ENCODE results near the gene GPATCH2.
"Not testable (repeated sequence)": the region's sequence is repeated elsewhere in the genome, so short reads cannot be mapped to it uniquely, and the experiment has no call there.

Gene GPATCH2

DNA sequence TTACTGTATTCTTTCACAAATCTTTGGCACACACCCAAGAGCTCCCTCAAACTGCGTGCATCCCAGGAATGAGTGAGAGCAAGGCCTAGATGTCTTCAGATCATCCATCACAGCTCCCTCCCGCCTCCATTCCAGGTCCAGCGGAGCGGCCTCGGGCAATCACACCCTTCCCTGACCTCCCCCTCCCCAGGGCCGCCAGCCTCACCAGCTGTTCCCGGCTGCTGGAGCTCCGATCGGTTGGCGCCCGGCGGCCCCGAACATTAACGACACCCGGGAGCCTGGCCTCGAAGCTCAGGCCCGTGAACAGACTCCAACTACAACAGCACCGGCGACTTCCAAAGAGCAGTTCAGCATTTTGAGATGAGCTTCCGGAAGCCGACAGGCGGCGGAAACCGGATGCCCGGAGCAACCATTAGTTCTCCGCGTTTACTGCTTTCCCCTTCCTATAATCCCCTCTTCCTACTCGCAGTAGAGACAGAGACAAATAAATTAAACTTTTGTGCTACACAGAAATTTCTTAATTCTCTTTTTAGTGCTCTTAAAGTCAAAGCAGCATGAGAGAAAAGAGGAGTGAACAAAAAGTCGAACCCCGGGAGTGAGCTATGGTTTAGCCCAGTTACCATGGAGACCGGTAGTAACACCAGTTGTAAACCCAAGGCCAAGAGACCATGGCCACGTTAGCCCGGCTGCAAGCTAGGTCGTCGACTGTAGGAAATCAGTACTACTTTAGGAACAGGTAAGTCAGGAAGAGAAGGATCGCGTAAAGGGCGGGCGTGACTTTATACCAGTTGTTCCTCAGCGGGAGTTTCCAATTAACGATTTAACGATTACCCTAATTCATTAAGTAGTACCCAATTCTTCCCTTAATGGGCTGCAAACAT is at the start of gene GPATCH2, which contains the start of gene SPATA17:
GPATCH2 (minus strand) TSS at position 380 of the 881 bp plus-strand sequence; CDS start at position 261, 119 bp downstream.
SPATA17 (plus strand) TSS at position 634 of the 881 bp plus-strand sequence; CDS start at position 669, 35 bp downstream.
- peak; percentile 36 to 56 for DNase-seq (ENCODE audit: low read depth in 2 of 2)

DNA sequence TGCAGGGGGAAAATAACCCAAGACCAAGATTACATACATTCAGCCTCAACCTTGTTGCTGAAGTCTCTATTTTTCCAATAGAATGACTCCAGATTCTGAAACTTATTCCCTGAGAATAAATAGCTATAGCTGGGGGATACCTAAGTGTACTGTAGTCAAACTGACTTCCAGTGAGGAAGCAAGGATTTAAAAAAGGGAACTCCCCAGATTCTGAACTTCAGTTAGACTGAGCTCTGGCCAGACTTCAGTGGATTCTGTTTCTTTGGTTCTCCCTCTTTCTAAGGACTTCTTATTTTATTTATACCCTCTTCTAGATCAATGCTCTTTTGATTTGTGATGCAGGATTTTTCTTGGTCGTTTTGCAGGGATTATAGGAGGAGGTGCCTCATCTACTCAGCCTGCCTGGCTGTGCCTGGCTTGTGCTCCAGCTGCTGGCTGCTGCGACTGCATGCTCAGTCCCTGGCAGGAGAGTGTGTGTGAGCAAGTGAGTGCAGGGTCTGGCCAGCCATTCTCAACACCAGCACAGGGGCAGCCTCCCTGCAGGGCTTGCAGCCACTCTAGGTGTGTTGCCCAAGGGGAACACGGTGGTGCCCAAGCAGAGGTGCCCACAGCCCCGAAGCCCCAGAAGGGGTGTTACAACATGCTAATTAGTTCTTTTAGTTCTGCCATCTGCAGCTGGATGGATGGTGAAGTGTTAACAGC is 43.3 kb upstream of the GPATCH2 start:
- no peak for DNase-seq (ENCODE audit: low read depth in 2 of 2)

DNA sequence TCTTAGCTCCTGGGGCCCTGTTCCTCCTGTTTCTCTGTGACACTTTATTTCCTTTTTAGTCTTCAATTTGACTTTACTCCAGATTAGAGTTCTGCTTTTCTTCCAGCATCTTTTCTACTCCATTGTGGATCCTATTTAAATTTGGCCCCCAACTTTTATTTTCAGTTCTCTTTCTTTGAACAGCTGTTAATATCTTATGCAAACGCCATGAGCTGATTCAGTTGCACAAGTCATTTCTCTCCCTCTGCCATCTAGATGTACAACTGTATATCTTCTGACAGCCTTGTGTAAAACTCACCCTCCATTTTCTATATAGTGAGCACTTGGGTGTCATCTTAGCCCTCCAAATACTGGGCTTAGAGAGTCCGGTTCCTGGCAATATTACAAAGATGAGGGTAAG is 42.5 kb upstream of the GPATCH2 start:
- DNase-seq (ENCODE audit: low read depth in 2 of 2): no peak

DNA sequence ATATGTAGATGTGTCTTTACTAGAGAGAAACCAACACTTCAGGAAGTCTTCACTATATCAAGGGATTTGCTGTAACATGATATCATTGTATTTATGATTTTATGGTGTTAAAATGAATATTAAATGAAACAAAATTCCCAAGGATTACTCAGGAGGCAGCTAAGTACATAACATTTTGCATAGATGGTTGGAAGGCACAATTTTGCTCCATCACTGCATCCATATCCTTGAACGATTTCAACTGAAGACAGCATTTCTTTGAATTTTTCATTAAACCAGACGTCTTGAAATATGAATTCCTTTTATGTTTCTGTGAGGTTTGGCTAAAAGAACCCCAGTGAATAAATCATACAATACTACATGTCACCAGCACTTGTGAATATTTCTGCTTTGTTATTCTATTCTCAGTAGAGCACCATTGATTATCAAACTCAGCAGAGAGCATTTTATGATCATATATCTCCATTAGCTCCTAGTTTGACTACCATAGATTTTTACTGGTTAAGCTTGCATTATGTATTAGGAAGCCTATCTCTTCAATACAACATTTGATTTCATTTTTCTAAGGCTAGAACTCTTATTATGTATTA is 37.6 kb upstream of the GPATCH2 start:
- no peak for DNase-seq (ENCODE audit: low read depth in 2 of 2)

DNA sequence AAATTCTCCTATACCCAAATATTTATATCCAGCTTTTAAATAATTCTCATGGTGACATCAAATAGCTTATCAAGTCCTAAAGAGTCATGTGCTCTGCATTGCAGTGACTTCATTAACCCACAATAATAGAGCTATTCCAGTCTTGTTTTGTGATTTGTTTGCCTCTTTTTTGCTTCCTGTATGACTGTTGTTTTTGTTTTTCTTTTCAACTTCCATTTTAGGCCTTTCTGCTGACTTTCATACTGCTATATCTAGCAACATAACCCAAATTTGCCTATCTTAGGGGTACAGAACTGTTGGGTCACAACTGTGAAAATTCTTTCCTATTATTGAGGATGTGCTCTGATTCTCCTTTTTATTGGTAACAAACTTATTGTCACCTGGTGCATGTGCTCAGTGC is 30.5 kb upstream of the GPATCH2 start:
- DNase-seq (ENCODE audit: low read depth in 2 of 2): no peak

DNA sequence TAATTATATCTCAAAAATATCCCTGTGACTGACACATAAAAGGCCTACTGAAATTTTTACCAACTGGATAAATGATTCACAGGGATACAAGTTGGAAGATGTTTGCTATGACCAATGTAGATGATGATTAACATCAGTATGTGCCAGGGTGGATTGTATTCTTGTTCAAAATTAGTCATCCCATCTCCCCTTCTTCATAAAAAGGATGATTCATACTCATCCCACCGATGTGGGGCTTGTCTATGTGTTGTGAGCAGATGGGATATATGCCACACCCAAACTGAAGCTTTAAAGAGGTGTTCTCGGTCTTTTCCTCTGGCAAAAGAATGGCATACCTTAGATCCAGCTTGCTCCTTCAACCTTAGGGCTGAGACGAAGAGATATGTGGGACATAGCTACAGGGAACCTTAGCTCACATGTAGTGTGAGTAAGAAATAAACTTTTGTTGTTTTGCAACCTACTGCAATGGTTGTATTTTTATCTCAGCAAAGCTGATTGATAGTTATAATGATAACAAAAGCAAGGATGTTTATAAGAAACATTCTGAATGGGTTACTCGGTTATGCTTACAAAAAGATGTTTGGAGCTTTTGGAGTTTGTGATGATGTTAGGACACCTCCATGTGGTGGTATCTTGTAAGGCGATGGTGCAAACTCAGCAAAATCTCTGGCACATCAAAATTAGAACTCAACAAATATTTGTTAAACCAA is 29.6 kb upstream of the GPATCH2 start:
- no peak for DNase-seq (ENCODE audit: low read depth in 2 of 2)

DNA sequence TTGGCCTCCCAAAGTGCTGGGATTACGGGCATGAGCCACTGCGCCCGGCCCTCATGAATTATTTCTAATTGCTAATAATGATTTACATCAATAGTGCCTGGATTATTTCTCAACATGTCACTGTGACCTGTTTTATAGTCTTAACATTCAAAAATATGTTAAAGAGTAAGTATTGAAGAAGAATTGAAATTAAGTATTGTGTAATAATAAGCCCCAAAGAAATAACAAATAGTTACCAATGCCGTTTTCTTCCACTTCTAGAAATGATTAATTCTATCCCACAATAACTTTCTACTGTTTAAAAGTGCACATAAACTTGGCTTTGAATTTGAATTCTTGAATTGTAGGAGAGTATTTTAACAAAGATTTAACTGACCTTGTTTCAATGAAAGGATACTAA is 19.8 kb upstream of the GPATCH2 start:
- no peak for DNase-seq (ENCODE audit: low read depth in 2 of 2)

DNA sequence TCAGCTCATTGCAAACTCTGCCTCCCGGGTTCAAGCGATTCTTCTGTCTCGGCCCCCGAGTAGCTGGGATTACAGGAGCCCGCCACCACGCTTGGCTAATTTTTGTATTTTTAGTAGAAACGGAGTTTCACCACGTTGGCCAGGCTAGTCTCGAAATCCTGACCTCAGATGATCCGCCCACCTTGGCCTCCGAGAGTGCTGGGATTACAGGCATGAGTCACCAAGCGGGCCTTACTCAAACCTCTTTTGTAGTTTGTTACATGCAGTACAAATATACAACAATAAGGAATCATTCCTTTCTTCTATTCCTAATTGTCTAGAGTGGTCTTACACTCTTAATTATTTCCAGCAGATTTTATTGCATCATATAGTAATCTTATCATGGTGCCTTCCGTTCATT is 16.9 kb upstream of the GPATCH2 start:
- DNase-seq (ENCODE audit: low read depth in 2 of 2): no peak

DNA sequence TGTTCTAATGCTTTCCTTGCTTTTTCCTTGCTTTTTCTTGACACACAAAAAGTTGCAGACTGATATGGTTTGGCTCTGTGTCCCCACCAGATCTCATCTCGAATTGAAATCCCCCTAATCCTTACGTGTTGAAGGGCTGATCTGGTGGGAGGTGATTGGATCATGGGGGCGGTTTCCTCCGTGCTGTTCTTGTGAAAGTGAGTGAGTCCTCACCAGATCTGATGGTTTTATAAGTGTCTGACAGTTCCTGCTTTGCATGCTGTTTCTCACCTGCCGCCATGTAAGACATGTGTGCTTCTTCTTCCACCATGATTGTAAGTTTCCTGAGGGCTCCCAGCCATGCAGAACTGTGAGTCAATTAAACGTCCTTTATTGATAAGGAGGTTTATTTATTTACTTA is 11.6 kb upstream of the GPATCH2 start:
- DNase-seq (ENCODE audit: low read depth in 2 of 2): no peak

DNA sequence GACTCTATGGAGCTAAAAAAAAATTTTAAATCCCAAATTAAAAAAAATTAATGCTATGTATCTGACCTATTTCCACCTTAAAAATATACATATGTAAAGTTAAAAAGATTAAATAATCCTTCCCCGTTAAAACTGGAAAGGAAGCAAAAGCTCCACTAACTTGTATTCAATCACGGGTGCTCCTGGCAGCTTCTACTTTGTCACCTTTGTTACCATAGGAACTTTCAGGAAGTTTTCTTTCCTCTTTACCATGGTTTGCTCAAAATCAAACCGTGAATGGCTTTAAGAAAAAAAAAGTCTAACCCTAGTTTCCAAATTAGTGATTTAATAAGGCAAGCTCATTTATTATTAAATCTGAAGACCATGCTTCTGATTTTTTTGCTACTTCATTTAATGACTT is 3.5 kb downstream of the GPATCH2 start:
- DNase-seq (ENCODE audit: low read depth in 2 of 2): no peak

DNA sequence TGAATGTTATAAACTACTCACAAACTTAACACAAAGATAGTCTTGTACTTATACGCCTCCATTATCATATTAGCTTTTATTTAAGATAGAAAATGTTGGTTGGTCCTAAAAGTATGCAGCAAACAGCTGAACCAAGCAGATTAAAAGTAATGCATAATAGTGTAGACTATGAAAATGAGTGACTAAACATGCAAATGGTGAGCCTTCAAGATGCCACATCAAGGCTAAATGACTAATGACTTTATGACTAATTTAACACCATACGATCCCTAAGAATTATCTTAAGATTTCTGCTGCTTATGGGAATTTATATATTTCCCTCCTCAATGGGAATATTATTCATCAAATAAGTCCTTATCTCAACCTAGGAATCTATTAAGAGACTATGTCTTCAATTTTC is 4.6 kb downstream of the GPATCH2 start:
- no peak for DNase-seq (ENCODE audit: low read depth in 2 of 2)

DNA sequence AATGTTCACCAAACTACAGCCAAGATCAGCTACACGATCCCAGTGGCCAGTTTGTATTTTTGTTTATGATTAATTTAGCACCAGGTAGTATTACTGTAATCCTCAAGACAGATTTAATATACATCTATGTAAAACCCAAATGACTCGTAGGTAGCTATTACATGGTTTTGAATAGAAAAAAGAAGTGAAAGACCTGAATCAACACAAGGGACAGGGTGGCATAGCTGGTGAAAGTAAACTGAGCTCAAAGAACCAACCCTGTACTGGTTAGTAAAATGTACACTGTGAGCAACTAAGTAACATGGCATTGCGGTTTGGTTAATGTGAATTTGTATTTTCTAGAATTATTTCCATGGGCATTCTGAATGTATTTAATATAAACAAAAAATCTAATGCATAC is 8.8 kb downstream of the GPATCH2 start:
- DNase-seq (ENCODE audit: low read depth in 2 of 2): no peak

DNA sequence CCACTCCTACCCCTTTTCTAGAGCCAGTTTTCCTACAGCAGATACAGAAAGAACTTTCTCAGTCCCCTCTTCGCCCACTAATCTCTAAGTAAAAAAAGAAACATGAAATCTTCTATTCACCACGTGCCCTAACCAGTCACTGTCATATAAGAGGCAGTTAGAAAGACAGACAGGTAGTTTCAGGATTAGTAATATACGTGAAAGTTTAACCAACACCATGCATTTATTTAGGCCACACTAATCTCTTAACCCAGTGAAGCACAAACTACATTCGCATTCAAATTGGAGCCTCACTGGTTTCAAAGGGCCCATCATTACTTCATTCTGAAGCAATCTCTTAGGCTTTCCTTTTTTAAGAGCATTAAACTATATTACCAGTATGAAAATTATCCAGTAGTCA is 10.1 kb downstream of the GPATCH2 start:
- no peak for DNase-seq (ENCODE audit: low read depth in 2 of 2)

DNA sequence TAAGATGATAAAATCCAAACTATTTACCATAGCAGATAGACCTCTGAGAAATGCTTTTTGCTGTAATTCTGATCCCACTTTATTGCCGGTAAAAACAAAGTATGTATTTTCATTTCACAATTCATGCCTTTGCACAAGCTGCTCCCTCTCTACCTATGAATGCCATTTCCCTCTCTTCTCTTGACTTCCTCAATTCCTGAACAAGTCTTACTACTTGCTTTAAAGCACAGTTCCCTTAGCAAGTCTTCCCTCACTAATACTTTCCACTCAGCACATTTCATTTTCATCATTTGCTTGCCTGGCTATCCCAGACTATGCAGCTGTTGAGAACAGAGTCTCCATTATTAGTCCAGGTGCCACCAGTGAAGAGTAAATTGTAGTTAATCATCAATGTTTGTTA is 13.8 kb downstream of the GPATCH2 start:
- no peak for DNase-seq (ENCODE audit: low read depth in 2 of 2)

DNA sequence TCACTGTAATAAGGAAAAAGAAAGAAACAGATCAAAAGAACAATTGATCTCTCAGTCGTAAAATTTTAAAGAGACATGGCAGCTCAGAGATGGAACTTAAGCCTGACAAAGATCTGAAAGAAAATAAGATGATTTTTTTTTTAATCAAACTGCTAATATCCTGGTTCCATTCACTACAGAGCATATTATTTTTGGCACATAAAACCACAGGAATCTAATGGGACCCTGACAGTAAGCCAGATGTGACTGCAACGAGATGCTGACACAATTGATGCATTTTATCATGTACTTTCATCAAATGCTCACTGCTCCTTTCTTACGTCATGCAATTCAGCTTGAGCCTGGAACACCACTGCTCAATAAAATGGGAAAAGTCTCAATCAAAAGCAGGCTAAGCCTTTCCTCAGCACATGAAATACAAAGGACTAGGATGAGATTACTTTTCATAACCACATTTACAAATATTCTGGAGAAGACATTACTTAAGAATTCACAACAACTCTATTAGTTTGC is 16.6 kb downstream of the GPATCH2 start:
- no peak for DNase-seq (ENCODE audit: low read depth in 2 of 2)

DNA sequence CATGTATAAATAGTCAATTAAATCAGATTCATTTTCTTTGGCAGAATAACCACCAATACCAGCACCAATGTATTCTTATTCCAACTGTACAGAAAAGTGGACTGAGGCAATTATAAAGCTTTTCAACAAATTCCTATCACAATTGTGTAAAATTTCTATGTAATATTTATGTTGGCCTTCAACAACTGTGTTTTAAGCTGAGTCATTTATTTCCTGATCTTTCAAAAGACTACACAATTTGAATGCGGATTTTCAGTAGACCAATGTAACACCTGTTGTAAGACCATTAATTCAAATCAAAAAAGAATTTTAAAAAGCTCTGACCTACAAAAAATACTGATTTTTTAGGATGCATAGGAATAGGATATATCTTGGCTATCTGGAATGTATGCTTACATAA is 25.5 kb downstream of the GPATCH2 start:
- no peak for DNase-seq (ENCODE audit: low read depth in 2 of 2)

DNA sequence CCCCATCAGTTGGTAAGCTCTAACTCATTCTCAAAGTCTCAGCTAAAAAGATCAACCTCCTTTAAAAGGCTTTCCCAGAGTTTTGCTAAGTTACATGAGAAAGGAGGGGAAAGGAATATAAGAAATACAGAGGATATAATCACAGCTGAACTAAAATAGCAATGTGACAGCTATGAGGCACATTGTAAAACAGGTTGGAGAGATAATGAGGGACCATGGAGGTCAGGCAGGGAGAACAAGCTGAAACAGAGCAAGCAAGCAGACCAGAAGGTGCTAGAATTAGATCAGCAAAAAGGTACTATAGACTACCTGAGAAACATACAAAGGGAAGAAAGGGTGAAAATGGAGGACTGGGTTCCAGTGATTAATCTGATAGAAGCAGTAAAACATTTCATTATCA is 28.5 kb downstream of the GPATCH2 start:
- no peak for DNase-seq (ENCODE audit: low read depth in 2 of 2)

DNA sequence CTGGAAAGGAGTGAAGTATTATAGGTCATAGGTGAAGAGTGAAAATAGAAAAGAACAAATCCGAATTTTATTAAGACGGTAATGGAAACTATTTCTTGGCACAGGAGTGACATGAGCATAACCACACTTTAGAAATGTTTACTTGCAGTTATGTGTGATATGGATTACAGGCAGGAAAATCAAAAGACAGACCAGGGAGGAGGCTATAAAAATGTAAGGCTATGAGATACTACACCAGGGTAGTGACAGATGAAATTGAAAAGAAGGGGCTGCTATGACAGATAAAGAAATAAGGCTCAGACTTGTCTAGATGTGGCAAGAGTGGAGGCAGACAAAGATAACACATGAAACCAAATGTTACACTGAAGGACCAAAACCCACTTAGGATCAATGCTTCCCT is 31.7 kb downstream of the GPATCH2 start:
- DNase-seq (ENCODE audit: low read depth in 2 of 2): no peak

DNA sequence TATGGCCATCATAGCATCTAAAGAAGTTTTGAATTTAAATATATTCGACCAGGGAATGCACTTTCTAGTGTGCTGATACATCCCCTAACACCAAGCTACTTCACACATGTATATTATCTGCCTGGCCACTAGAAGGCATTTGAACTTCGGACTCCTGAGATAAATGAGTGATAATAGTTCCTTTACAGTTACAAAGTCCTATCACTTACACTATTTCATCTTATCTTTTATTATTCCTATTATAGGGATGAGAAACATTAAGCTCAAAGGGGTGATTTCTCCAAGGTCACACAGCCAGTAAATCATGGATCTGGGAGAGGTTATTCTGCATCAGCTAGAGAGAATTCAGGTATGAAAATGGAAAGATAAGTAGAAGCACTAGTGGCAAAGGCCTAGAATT is 40.3 kb downstream of the GPATCH2 start:
- DNase-seq (ENCODE audit: low read depth in 2 of 2): no peak

DNA sequence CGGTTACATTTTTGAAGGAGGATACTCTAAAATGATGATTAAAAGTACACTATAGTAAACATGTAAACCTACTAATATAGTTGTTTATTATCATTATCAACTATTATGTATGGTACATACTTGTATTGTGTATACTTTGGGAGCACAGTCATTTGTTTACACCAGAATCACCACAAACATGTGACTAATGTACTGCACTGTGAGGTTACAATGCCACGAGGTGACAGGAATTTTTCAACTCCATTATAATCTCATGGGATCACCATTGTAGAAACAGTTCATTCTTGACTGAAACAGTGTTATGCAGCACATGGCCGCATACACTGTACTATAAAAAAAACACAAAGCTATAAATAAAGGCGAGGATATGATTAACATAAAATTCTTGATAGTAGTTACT is 44.3 kb downstream of the GPATCH2 start:
- no peak for DNase-seq (ENCODE audit: low read depth in 2 of 2)

DNA sequence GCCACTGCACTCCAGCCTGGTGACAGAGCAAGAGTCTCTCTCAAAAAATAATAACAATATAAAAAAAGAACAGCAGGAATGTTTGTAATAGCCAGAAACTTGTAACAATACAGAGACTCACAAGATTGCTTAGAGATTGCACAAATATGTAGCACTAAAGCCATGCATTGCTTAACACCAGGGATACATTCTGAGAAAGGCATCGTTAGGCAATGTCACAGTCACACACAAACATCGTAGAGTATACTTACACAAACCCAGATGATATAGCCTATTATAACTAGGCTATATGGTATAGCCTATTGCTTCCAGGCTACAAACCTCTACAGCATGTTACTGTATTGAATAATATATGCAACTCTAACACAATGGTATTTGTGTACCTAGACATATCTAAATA is 45.3 kb downstream of the GPATCH2 start:
- no peak for DNase-seq (ENCODE audit: low read depth in 2 of 2)

DNA sequence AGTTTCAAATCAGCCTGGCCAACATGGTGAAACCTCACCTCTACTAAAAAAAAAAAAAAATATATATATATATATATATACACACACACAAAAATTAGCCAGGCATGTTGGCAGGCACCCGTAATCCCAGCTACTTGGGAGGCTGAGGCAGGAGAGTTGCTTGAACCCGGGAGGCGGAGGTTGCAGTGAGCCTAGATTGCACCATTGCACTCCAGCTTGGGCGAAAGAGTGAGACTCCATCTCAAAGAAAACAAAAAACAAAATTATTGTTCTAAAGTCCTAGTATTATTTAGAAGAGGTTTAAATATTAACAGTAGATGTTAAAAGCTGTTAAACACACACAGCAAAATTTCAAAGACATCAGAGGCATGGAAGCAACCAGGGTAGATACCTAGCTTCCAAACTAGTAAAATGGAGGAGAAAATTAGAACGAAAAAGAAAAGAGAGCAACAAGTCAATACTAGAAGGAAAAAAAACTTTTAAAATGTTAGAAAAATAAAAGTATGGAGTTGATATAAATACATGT is 46.5 kb downstream of the GPATCH2 start:
- not testable (repeated sequence) for DNase-seq (ENCODE audit: low read depth in 2 of 2)

All from activated CD8-positive, alpha-beta memory T cell treated with anti-CD3 and anti-CD28 coated beads for 4 hours (primary cell).